Effector memory CD8-positive, alpha-beta T cell (primary cell): ENCODE data around the gene PBX3.
"Not testable (repeated sequence)": the region's sequence is repeated elsewhere in the genome, so short reads cannot be mapped to it uniquely, and the experiment has no call there.

Experiments used
- ATAC-seq: fragments of 150-1000 bp; cut with Tn5 transposase; replicated peaks from 2 replicates; pipeline ENCODE4 v1.10.0; 2021; ENCODE audit warnings: mild to moderate bottlenecking, moderate library complexity
- DNase-seq, 3 experiments: peaks; one replicate each; pipeline ENCODE4 v3.0.0; 2021
- H3K27ac Mint-ChIP-seq, 2 donors: one replicate each; pipeline ENCODE4 v1.8.0; 2022; ENCODE audit warnings: mild to moderate bottlenecking in 2 of 2, mixed read lengths in 2 of 2, moderate library complexity in 2 of 2
- H3K27me3 Mint-ChIP-seq, 2 donors: one replicate each; pipeline ENCODE4 v1.8.0; 2022; ENCODE audit warnings: mixed read lengths in 2 of 2
- H3K36me3 Mint-ChIP-seq: one replicate; pipeline ENCODE4 v1.8.0; 2022; ENCODE audit warnings: mild to moderate bottlenecking, moderate library complexity, mixed read lengths; ENCODE audit not compliant: insufficient read depth
- H3K4me1 Mint-ChIP-seq, 2 donors: one replicate each; pipeline ENCODE4 v1.8.0; 2022; ENCODE audit warnings: low read depth in 2 of 2, mixed read lengths in 2 of 2
- H3K4me3 Mint-ChIP-seq, 2 donors: one replicate each; pipeline ENCODE4 v1.8.0; 2022; ENCODE audit warnings: mild to moderate bottlenecking in 2 of 2, mixed read lengths in 2 of 2, moderate library complexity in 2 of 2
- H3K9me3 Mint-ChIP-seq, 2 donors: one replicate each; pipeline ENCODE4 v1.8.0; 2022; ENCODE audit warnings: mixed read lengths in 2 of 2

The PBX3 gene

GRCh38 chr9:125803526-125803925 is 56.4 kb downstream of the PBX3 start:
- H3K27ac Mint-ChIP-seq: no peak overlapping the region
- no peaks in the 10 kb centered on the region for H3K4me1 Mint-ChIP-seq
- H3K36me3 Mint-ChIP-seq: no peaks in the 10 kb centered on the region
- DNase-seq (no peak), ATAC-seq (no peak)
- H3K9me3 Mint-ChIP-seq: no peaks in the 10 kb centered on the region
- no peaks in the 10 kb centered on the region for H3K27me3 Mint-ChIP-seq
- no peak overlapping the region for H3K4me3 Mint-ChIP-seq

GRCh38 chr9:125805057-125805456 is 57.9 kb downstream of the PBX3 start:
- ATAC-seq (no peak), DNase-seq (no peak)
- H3K4me1 Mint-ChIP-seq: no peaks in the 10 kb centered on the region
- H3K27ac Mint-ChIP-seq: no peak overlapping the region
- H3K36me3 Mint-ChIP-seq: no peaks in the 10 kb centered on the region
- H3K4me3 Mint-ChIP-seq: no peak overlapping the region
- no peaks in the 10 kb centered on the region for H3K9me3 Mint-ChIP-seq
- no peaks in the 10 kb centered on the region for H3K27me3 Mint-ChIP-seq

- no peaks in the 10 kb centered on the region for H3K36me3 Mint-ChIP-seq
- H3K27me3 Mint-ChIP-seq: no peaks in the 10 kb centered on the region
- DNase-seq: no peak
- H3K4me1 Mint-ChIP-seq: no peaks in the 10 kb centered on the region
- H3K27ac Mint-ChIP-seq: no peak overlapping the region
- no peak overlapping the region for H3K4me3 Mint-ChIP-seq
- ATAC-seq: no peak
- no peaks in the 10 kb centered on the region for H3K9me3 Mint-ChIP-seq
Measured at GRCh38 chr9:125805586-125805985, 58.4 kb downstream of the PBX3 start.

GRCh38 chr9:125807079-125807478 is 59.9 kb downstream of the PBX3 start:
- no peak for DNase-seq
- Mint-ChIP-seq H3K4me1 (no peaks in the 10 kb centered on the region), H3K27ac (no peak overlapping the region), H3K9me3 (no peaks in the 10 kb centered on the region), H3K27me3 (no peaks in the 10 kb centered on the region), H3K4me3 (no peak overlapping the region), H3K36me3 (no peaks in the 10 kb centered on the region)
- ATAC-seq: no peak

- H3K27me3 Mint-ChIP-seq: no peaks in the 10 kb centered on the region
- ATAC-seq: no peak
- H3K9me3 Mint-ChIP-seq: no peaks in the 10 kb centered on the region
- no peak overlapping the region for H3K4me3 Mint-ChIP-seq
- H3K27ac Mint-ChIP-seq: no peak overlapping the region
- DNase-seq: no peak
- H3K4me1 Mint-ChIP-seq: no peaks in the 10 kb centered on the region
- H3K36me3 Mint-ChIP-seq: no peaks in the 10 kb centered on the region
Measured at GRCh38 chr9:125810161-125810560, 63.0 kb downstream of the PBX3 start.

- H3K4me3 Mint-ChIP-seq: no peak overlapping the region
- no peak overlapping the region for H3K27ac Mint-ChIP-seq
- H3K36me3 Mint-ChIP-seq: no peaks in the 10 kb centered on the region
- no peak for DNase-seq
- no peaks in the 10 kb centered on the region for H3K4me1 Mint-ChIP-seq
- no peaks in the 10 kb centered on the region for H3K9me3 Mint-ChIP-seq
- H3K27me3 Mint-ChIP-seq: no peaks in the 10 kb centered on the region
- no peak for ATAC-seq
Measured at GRCh38 chr9:125811002-125811401, 63.8 kb downstream of the PBX3 start.

- no peak for DNase-seq
- H3K27ac Mint-ChIP-seq: no peak overlapping the region
- H3K4me3 Mint-ChIP-seq: no peak overlapping the region
- H3K27me3 Mint-ChIP-seq: no peaks in the 10 kb centered on the region
- ATAC-seq: no peak
- H3K36me3 Mint-ChIP-seq: no peaks in the 10 kb centered on the region
- no peaks in the 10 kb centered on the region for H3K9me3 Mint-ChIP-seq
- no peaks in the 10 kb centered on the region for H3K4me1 Mint-ChIP-seq
Measured at GRCh38 chr9:125812403-125812802, 65.2 kb downstream of the PBX3 start.

GRCh38 chr9:125815568-125815967 is 68.4 kb downstream of the PBX3 start:
- H3K4me3 Mint-ChIP-seq: no peak overlapping the region
- no peaks in the 10 kb centered on the region for H3K36me3 Mint-ChIP-seq
- ATAC-seq: no peak
- H3K9me3 Mint-ChIP-seq: no peaks in the 10 kb centered on the region
- no peak for DNase-seq
- H3K27me3 Mint-ChIP-seq: no peaks in the 10 kb centered on the region
- H3K27ac Mint-ChIP-seq: no peak overlapping the region
- no peaks in the 10 kb centered on the region for H3K4me1 Mint-ChIP-seq

- ATAC-seq: no peak
- no peak overlapping the region for H3K4me3 Mint-ChIP-seq
- no peak overlapping the region for H3K27ac Mint-ChIP-seq
- no peaks in the 10 kb centered on the region for H3K36me3 Mint-ChIP-seq
- no peaks in the 10 kb centered on the region for H3K9me3 Mint-ChIP-seq
- H3K4me1 Mint-ChIP-seq: peaks cover 0 to under 1% of the 10 kb centered on the region in 2 donors
- no peaks in the 10 kb centered on the region for H3K27me3 Mint-ChIP-seq
- DNase-seq: no peak
Measured at GRCh38 chr9:125816321-125816720, 69.1 kb downstream of the PBX3 start.

- DNase-seq (no peak), ATAC-seq (no peak)
- H3K9me3 Mint-ChIP-seq: no peaks in the 10 kb centered on the region
- peaks cover 7% of the 10 kb centered on the region for H3K36me3 Mint-ChIP-seq
- H3K4me1 Mint-ChIP-seq: peaks cover 6 to 14% of the 10 kb centered on the region in 2 donors
- H3K4me3 Mint-ChIP-seq: no peak overlapping the region
- H3K27me3 Mint-ChIP-seq: no peaks in the 10 kb centered on the region
- H3K27ac Mint-ChIP-seq: no peak overlapping the region
Measured at GRCh38 chr9:125820100-125820804, 73.1 kb downstream of the PBX3 start.

GRCh38 chr9:125821078-125821477 is 73.9 kb downstream of the PBX3 start:
- Mint-ChIP-seq H3K9me3 (no peaks in the 10 kb centered on the region), H3K27me3 (no peaks in the 10 kb centered on the region), H3K27ac (peak overlapping the region in 1 of 2 donors; percentile 71), H3K36me3 (peaks cover 7% of the 10 kb centered on the region), H3K4me1 (peaks cover 10 to 14% of the 10 kb centered on the region in 2 donors), H3K4me3 (no peak overlapping the region)
- DNase-seq (no peak), ATAC-seq (no peak)

- no peaks in the 10 kb centered on the region for H3K27me3 Mint-ChIP-seq
- DNase-seq (no peak), ATAC-seq (no peak)
- H3K4me1 Mint-ChIP-seq: peaks cover 10 to 14% of the 10 kb centered on the region in 2 donors
- no peak overlapping the region for H3K4me3 Mint-ChIP-seq
- H3K9me3 Mint-ChIP-seq: no peaks in the 10 kb centered on the region
- peaks cover 7% of the 10 kb centered on the region for H3K36me3 Mint-ChIP-seq
- H3K27ac Mint-ChIP-seq: no peak overlapping the region
Measured at GRCh38 chr9:125822160-125822559, 75.0 kb downstream of the PBX3 start.

GRCh38 chr9:125822902-125823301 is 75.7 kb downstream of the PBX3 start:
- H3K4me3 Mint-ChIP-seq: peak overlapping the region in 1 of 2 donors; percentile 88
- H3K4me1 Mint-ChIP-seq: peaks cover 10 to 14% of the 10 kb centered on the region in 2 donors
- H3K27me3 Mint-ChIP-seq: no peaks in the 10 kb centered on the region
- peaks cover 7% of the 10 kb centered on the region for H3K36me3 Mint-ChIP-seq
- peak overlapping the region; percentile 91 to 98 for H3K27ac Mint-ChIP-seq
- ATAC-seq: no peak
- DNase-seq: no peak
- no peaks in the 10 kb centered on the region for H3K9me3 Mint-ChIP-seq

GRCh38 chr9:125823874-125824406 is 76.8 kb downstream of the PBX3 start:
- peak in 2 of 3 experiments; percentile 10 to 19 for DNase-seq
- peaks cover 10 to 14% of the 10 kb centered on the region in 2 donors for H3K4me1 Mint-ChIP-seq
- peak overlapping the region; percentile 91 to 98 for H3K27ac Mint-ChIP-seq
- peak overlapping the region; percentile 81 to 88 for H3K4me3 Mint-ChIP-seq
- ATAC-seq: peak; percentile 93
- H3K9me3 Mint-ChIP-seq, H3K36me3 Mint-ChIP-seq, H3K27me3 Mint-ChIP-seq: not testable (repeated sequence)
